ENCODE measurements around the gene LRRC15. TPM values are rescaled to one million over a fixed set of nuclear protein-coding genes. Genes with fewer than 3 reads are reported as not detected.

Gene LRRC15
- total RNA-seq, 1 donor = 3.6 TPM

DNA sequence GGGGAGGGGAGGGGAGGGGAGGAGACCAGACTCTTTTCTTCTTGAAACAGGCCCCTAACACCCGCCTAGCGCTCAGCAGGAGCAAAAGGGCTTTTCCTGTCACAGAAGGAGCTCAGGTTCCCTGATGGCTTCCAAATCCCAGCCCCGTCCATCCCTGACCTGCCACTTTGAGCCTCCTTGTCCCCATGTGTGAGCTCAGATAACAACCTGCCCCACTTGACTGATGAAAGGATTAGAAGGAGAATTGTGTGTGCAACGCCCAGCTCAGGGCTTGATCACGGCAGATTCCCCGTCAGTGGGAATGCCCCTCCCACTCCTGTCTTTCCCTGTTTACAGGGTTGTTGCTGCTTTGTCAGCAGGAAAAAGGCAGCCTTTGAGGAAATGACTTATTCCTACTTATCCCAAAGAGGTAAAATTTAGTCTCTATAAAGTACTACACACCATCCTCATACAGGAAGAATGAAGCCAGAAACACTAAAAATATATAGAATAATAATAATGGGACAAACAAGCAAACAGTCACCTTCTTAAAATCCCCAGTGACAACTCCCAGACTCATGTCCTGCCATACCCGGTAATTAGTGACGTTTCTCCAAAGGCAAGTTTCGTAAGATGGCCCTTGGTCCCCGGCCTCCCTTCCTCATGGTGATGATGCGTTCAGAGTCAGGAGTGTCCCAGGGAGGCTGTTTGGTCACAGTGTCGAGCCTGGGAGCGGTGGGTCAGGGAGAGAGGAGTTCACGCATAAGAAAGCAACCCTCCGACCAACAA is 6.1 kb upstream of the LRRC15 start:
- peak; percentile 31 for DNase-seq (ENCODE audit: insufficient read length, low spot score, missing footprints)
- TF ChIP-seq, protein P1, sequence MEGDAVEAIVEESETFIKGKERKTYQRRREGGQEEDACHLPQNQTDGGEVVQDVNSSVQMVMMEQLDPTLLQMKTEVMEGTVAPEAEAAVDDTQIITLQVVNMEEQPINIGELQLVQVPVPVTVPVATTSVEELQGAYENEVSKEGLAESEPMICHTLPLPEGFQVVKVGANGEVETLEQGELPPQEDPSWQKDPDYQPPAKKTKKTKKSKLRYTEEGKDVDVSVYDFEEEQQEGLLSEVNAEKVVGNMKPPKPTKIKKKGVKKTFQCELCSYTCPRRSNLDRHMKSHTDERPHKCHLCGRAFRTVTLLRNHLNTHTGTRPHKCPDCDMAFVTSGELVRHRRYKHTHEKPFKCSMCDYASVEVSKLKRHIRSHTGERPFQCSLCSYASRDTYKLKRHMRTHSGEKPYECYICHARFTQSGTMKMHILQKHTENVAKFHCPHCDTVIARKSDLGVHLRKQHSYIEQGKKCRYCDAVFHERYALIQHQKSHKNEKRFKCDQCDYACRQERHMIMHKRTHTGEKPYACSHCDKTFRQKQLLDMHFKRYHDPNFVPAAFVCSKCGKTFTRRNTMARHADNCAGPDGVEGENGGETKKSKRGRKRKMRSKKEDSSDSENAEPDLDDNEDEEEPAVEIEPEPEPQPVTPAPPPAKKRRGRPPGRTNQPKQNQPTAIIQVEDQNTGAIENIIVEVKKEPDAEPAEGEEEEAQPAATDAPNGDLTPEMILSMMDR (IDR thresholded peaks at IDR 0.05; ENCODE audit: extremely low read depth, low read depth, low read length) = no peak
- Histone ChIP-seq H3K4me1 (ENCODE audit: insufficient read depth, low read length) (no peaks in the 10 kb centered on the region), H3K36me3 (ENCODE audit: insufficient read depth, low read length) (no peaks in the 10 kb centered on the region), H3K79me2 (ENCODE audit: insufficient read depth, low read length) (no peaks in the 10 kb centered on the region), H3K9me3 (ENCODE audit: low read depth, low read length) (no peaks in the 10 kb centered on the region), H3K4me3 (ENCODE audit: insufficient read depth, low read length) (no peak overlapping the region), H2AFZ (ENCODE audit: low read length) (no peak overlapping the region), H3K27me3 (ENCODE audit: insufficient read depth, low read length) (peaks cover 9% of the 10 kb centered on the region), H4K20me1 (ENCODE audit: insufficient read depth, low read length) (no peaks in the 10 kb centered on the region), H3K27ac (ENCODE audit: low read depth, low read length) (no peak overlapping the region), H3K4me2 (ENCODE audit: insufficient read depth, low read length) (no peak overlapping the region)

DNA sequence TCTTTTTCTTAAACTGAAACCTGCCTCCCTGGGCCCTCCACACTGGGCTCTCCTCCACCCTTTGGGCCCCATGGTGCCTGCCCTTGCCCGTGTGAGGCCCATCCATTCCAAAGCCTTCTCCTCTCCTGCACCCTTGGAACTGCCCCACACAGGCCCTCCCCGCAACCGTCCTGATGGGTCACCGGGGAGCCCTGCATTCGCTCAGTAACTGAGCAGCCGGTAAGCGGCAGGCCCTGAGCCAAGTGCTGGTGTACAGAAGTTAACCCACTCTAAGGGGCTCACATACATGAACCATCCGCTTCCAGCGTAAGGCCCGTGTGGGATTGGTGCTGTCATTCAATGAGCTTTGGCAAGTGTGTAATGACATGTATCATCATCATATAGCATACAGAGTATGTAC is 5.4 kb upstream of the LRRC15 start:
- no peaks in the 10 kb centered on the region for H3K79me2 ChIP-seq (ENCODE audit: insufficient read depth, low read length)
- H3K27me3 ChIP-seq (ENCODE audit: insufficient read depth, low read length) = peaks cover 2% of the 10 kb centered on the region
- no peaks in the 10 kb centered on the region for H4K20me1 ChIP-seq (ENCODE audit: insufficient read depth, low read length)
- no peak overlapping the region for H3K4me2 ChIP-seq (ENCODE audit: insufficient read depth, low read length)
- H3K27ac ChIP-seq (ENCODE audit: low read depth, low read length) = no peak overlapping the region
- peak; percentile 44 for DNase-seq (ENCODE audit: insufficient read length, low spot score, missing footprints)
- no peak overlapping the region for H3K4me3 ChIP-seq (ENCODE audit: insufficient read depth, low read length)
- TF ChIP-seq, protein P1 (IDR thresholded peaks at IDR 0.05; ENCODE audit: extremely low read depth, low read depth, low read length) = no peak
- no peaks in the 10 kb centered on the region for H3K36me3 ChIP-seq (ENCODE audit: insufficient read depth, low read length)
- H3K4me1 ChIP-seq (ENCODE audit: insufficient read depth, low read length) = peaks cover 2% of the 10 kb centered on the region
- no peak overlapping the region for H2AFZ ChIP-seq (ENCODE audit: low read length)
- H3K9me3 ChIP-seq (ENCODE audit: low read depth, low read length) = no peaks in the 10 kb centered on the region

DNA sequence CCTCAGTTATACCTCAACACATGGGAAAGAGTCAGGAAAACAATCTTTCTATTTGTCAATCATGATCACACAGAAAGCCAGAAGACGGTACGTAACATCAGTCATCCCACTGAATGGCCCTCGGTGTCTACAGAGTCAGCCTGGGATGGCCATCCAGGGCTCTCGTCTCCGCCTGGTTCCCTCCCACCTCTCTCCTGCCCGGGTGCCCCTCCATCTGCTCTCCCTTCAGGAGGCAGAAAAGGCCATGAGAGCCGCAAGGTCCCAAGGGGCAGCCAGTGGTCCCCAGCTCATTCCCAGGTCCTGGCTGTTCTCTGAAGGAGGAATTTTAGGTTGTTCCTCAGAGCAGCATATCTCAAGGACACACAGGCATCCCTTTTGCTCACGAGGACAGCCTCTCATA is 4.4 kb upstream of the LRRC15 start:
- no peaks in the 10 kb centered on the region for H4K20me1 ChIP-seq (ENCODE audit: insufficient read depth, low read length)
- no peaks in the 10 kb centered on the region for H3K9me3 ChIP-seq (ENCODE audit: low read depth, low read length)
- H3K4me1 ChIP-seq (ENCODE audit: insufficient read depth, low read length) = peaks cover 11% of the 10 kb centered on the region
- H2AFZ ChIP-seq (ENCODE audit: low read length) = no peak overlapping the region
- no peak overlapping the region for H3K27ac ChIP-seq (ENCODE audit: low read depth, low read length)
- no peaks in the 10 kb centered on the region for H3K36me3 ChIP-seq (ENCODE audit: insufficient read depth, low read length)
- no peak overlapping the region for H3K4me2 ChIP-seq (ENCODE audit: insufficient read depth, low read length)
- TF ChIP-seq, protein P1 (IDR thresholded peaks at IDR 0.05; ENCODE audit: extremely low read depth, low read depth, low read length) = no peak
- H3K27me3 ChIP-seq (ENCODE audit: insufficient read depth, low read length) = no peaks in the 10 kb centered on the region
- no peaks in the 10 kb centered on the region for H3K79me2 ChIP-seq (ENCODE audit: insufficient read depth, low read length)
- H3K4me3 ChIP-seq (ENCODE audit: insufficient read depth, low read length) = no peak overlapping the region
- no peak for DNase-seq (ENCODE audit: insufficient read length, low spot score, missing footprints)

DNA sequence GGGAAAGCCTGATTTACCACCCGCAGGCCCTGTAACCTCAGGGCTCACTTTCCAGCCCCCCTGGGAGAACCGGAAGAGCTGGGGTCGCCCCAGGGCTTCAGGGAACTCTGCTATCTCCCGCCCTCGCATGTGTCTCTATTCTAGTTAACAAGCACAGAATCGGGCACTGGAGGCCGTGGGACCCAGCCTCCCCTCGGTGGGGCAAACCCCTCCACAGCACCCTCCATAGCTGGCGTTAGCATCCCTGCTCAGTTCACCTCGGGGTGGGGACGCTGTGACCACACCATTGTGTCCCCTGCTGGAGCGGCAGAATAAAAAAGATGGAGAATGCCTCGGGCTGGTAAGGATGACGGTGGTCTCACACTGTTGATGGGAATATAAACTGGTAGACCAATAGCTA is 3.5 kb upstream of the LRRC15 start:
- no peaks in the 10 kb centered on the region for H3K9me3 ChIP-seq (ENCODE audit: low read depth, low read length)
- TF ChIP-seq, protein P1 (IDR thresholded peaks at IDR 0.05; ENCODE audit: extremely low read depth, low read depth, low read length) = no peak
- peak; percentile 62 for DNase-seq (ENCODE audit: insufficient read length, low spot score, missing footprints)
- H3K79me2 ChIP-seq (ENCODE audit: insufficient read depth, low read length) = no peaks in the 10 kb centered on the region
- no peaks in the 10 kb centered on the region for H3K36me3 ChIP-seq (ENCODE audit: insufficient read depth, low read length)
- H3K27me3 ChIP-seq (ENCODE audit: insufficient read depth, low read length) = no peaks in the 10 kb centered on the region
- no peak overlapping the region for H3K4me3 ChIP-seq (ENCODE audit: insufficient read depth, low read length)
- H3K4me2 ChIP-seq (ENCODE audit: insufficient read depth, low read length) = no peak overlapping the region
- H3K27ac ChIP-seq (ENCODE audit: low read depth, low read length) = no peak overlapping the region
- H4K20me1 ChIP-seq (ENCODE audit: insufficient read depth, low read length) = no peaks in the 10 kb centered on the region
- H2AFZ ChIP-seq (ENCODE audit: low read length) = no peak overlapping the region
- H3K4me1 ChIP-seq (ENCODE audit: insufficient read depth, low read length) = peaks cover 19% of the 10 kb centered on the region
